IPS-NIHi11 (cell line): Measurements from ENCODE around the gene ABCC1.
A peak's percentile ranks its signal among the peaks of the same experiment; 100 is the strongest.
"Not testable (repeated sequence)": the region's sequence is repeated elsewhere in the genome, so short reads cannot be mapped to it uniquely, and the experiment has no call there.

Experiments
- DNase-seq: peaks from one replicate; pipeline ENCODE4 v3.0.0; 2012; ENCODE audit warnings: mixed read lengths, low spot score

ABCC1 gene

DNA sequence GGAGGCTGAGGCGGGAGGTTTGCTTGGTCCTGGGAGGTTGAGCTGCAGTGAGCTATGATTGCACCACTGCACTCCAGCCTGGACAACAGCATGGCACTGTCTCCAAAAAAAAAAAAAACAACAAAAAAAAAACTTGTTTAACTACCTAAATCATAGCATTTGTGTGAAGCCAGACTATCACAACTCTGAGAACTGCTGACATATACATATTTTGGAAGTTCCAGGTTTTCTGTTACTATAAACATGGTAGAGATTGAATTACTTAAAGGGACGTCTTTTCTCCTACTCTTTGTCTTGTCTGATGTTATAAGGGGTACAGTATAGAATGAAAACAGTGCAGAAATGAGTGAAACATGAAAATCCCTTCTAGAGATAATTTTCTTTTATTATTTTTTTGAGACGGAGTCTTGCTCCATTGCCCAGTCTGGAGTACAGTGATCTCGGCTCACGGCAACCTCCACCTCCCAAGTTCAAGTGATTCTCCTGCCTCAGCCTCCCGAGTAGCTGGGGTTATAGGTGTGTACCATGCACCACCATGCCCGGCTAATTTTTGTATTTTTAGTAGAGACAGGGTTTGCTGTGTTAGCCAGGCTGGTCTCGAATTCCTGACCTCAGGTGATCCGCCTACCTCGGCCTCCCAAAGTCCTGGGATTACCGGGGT, 18.4 kb downstream of the ABCC1 start:
- DNase-seq: no peak

GRCh38 chr16:15970202-15970601, 20.8 kb downstream of the ABCC1 start:
- DNase-seq: peak; percentile 74

DNA sequence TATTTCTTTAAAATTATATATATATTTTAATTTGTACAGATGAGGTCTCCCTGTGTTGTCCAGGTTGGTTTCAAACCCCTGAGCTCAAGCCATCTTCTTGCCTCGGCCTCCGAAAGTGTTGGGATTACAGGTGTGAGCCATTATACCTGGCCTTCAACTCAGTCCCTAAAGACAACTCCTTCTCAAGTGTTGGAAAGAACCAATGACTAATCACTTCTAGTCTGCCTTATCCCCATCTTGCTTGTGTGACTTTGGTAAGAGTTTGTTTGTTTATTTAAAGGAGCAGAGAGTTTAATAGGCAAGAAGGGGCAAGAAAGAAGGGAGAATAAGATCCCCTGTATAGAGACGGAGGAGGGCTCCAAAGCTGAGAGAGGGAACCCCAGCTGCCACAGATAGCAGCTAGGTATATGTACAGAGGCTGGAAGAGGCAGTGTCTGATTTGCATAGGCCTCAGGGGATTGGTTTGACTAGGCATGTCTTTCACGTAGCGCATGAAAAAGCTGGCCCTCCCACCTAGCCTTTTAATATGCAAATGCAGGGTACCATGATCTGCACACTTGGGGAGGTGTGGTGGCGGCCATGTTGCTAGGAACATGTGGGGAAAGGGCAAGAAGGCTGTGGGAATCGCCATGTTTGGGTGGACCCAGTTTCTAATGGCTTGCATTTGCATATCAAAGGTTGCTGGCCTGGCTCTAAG, 21.5 kb downstream of the ABCC1 start:
- peak; percentile 31 for DNase-seq

DNA sequence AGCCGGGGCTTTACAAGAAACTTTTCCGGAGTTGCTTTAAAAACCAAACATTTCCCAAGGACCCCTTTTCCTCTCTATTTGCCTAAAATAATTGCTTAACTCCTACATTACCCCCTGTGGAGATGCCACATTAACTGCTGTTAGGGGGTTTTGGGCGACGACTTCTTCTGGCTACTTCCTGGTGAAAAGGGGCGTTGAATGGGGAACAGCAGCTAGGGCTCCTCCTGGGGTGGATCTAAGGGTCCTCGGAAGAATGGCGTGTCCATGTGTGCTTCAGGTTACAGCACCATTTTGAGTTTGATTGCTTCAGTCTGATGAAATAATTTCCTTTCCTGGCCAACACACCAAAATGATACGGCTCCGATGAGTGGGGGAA, 22.0 kb downstream of the ABCC1 start:
- no peak for DNase-seq

DNA sequence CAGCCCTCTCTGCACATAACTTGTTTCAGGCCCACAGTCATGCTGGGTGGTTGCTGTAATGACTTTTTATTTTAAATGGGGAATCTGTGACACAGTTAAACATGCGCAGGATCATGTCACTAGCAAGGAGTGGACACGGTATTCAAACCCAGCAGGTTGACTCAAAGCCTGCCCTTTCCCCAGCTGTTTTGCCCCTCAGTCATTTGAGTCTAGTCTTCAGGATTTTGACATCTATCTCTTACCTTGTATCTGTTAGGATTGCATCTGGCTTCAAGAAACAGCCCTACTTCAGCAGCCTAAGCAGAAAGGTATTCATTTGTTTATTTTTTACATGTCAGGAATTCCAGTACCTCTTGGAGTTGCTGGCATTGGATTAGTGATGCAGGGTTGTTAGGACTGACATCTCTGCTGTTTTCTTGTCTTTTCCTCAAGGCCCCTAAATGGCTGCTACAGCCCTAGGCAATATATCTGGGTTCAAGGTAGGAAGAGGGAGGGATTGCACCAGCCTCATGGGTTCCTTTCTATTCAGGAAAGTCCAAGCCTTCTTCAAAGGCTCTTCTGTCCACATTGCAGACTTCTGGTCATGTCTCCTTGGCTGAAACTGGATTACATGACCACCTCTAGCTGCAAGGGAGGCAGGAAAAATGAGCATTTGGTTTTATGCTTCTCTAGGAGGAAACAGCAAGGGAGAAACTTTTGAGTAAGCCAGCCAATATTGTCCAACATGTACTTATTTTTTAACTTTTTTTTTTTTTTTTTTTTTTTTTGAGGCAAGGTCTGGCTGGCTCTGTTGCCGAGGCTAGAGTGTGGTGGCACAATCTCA, 22.8 kb downstream of the ABCC1 start:
- DNase-seq: no peak

- DNase-seq: no peak
Measured at GRCh38 chr16:15973421-15973820, 24.0 kb downstream of the ABCC1 start.

DNA sequence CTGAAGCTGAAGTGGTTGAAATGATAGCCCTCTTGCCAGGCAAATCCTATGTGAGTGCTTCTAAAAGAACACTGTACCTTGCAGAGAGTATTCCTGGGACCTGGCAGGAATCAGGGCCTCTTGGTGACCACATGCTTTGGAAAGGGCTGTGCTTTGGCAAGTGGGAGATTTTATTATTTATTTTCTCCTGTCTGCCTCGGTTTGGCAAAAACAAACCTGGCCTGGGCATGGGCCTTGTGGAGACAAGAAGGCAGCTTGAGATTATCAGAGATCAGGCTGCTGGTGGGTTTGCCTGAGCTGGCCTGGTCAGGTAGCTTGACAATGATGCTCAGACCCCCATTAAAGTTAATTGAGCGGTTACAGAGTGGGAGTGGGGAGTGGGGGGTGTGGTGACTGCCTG, 24.6 kb downstream of the ABCC1 start:
- no peak for DNase-seq

DNA sequence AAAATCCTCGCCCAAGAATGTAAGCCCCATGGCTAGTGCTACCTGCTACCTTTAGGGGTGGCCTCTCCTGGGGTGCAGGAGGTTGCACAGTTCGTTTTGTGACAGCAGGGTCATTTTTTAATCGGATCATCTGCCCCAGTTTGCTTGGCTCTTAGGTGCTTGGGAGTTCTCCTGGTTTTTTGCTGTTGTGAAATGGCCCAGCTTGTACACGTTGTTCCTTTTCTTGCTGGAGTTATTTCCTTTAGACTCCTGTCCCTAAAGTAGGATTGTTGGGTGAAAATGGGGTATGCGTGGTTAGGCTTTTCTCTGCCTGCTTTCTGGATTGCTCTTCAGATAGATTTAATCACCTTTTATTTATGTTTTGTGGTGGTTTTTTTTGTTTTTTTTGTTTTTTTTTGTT, 25.8 kb downstream of the ABCC1 start:
- no peak for DNase-seq

GRCh38 chr16:15976225-15976812, 26.9 kb downstream of the ABCC1 start:
- DNase-seq: no peak

DNA sequence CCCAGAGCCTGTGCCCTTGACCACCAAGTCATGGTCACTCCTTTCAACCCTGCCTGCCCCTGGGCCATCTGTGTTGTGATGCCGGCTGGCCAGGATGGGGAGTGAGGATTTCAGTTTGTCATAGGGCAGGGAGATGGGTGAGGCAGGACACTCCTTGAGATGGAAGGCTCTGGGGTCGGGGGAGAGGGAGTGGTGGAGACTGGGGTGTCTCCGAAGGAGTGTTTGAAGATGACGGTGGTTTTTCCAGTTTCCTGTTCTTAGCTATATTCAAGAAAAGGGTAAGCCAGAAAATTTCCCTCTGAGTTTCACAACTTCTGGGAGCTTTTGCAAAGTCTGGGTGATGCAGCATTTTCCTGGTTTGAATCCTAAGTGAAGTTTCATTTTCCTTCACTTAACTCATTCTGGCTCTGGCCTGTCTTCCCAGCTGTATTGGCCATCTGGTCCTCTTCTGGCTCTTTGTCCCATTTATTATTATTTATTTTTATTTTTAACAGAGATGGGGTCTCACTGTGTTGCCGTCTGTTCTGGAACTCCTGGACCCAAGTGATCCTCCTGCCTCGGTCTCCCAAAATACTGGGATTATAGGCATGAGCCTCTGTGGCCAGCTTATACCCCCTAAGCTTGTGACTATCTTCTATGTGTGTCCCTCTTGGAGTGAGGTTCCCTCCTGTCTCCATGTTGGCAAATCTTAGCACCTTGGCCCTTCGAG, 27.7 kb downstream of the ABCC1 start:
- no peak for DNase-seq

- DNase-seq: no peak
Measured at GRCh38 chr16:15979801-15980200, 30.4 kb downstream of the ABCC1 start.

- no peak for DNase-seq
Measured at GRCh38 chr16:15980329-15980728, 30.9 kb downstream of the ABCC1 start.

DNA sequence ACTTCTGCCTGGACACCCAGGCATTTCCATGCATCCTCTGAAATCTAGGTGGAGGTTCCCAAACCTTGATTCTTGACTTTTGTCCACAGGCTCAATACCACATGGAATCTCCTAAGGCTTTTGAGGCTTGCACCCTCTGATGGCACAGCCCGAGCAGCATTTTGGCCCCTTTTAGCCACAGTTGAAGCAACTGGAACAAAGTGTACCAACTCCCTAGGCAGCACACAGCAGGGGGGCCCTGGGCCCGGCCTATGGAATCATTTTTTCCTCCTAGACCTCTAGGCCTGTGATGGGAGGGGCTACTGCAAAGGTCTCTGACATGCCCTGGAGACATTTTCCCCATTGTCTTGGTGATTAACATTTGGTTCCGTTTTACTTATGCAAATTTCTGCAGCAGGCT, 32.0 kb downstream of the ABCC1 start:
- no peak for DNase-seq

DNA sequence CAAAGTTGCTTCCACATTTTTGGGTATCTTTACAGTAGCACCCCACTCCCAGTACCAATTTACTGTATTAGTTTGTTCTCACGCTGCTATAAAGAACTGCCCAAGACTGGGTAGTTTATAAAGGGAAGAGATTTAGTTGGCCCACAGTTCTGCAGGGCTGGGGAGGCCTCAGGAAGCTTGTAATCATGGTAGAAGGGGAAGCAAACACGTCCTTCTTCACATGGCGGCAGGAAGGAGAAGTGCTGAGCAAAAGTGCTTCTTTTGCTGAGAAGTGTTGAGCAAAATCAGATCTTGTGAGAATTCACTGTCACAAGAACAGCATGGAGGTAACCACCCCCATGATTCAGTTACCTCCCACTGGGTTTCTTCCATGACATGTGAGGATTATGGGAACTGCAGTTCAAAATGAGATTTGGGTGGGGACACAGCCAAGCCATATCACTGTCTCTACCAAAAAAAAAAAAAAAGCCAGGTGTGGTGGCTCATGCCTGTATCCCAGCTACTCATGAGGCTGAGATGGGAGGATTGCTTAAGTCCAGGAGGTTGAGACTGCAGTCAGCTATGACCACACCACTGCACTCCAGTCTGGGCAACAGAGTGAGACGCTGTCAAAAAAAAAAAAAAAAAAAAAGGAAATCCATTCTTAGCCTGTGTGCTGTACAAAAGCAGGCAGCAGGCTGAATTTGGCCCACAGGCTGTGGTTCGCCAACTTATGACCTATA, 32.9 kb downstream of the ABCC1 start:
- DNase-seq: not testable (repeated sequence)

GRCh38 chr16:15983898-15984297, 34.5 kb downstream of the ABCC1 start:
- DNase-seq: no peak

DNA sequence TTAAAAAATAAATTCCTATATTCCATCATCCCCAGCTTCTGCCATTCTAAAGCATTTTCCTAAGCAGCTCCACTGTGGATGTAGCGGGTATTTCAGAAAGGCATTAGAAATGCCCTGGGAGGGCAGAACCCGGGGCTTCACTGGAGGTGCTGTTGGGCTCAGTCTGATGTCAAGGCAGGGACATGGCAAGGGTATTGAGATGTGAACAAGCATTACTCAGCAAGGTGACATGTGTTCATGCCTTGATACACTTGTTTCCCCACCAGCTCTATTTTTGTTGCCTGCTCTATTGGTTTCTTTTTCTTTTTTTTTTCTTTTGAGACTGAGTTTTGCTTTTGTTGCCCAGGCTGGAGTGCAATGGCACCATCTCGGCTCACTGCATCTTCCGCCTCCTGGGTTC, 35.7 kb downstream of the ABCC1 start:
- no peak for DNase-seq

- DNase-seq: no peak
Measured at GRCh38 chr16:15986261-15986660, 36.8 kb downstream of the ABCC1 start.

GRCh38 chr16:15988268-15989013, 39.0 kb downstream of the ABCC1 start:
- no peak for DNase-seq

GRCh38 chr16:15990902-15991301, 41.5 kb downstream of the ABCC1 start:
- no peak for DNase-seq

DNA sequence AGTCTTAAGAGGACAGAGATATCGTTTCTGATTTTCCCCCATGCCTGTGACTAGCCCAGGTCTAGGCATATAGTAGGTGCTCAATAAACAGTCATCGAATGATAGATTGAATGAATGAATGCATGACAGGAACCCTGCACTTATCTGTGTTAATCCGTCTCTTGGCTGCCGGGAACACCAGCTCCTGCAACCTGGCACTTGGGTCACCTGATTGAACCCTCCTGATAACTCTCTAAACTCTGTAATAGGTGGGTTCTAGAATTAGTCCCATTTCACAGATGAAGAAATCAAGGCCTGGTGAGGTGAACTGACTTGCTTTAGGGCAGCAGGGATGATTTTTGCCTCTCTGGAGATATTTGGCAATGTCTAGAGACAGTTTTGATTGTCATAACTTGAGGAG, 43.7 kb downstream of the ABCC1 start:
- DNase-seq: no peak

DNA sequence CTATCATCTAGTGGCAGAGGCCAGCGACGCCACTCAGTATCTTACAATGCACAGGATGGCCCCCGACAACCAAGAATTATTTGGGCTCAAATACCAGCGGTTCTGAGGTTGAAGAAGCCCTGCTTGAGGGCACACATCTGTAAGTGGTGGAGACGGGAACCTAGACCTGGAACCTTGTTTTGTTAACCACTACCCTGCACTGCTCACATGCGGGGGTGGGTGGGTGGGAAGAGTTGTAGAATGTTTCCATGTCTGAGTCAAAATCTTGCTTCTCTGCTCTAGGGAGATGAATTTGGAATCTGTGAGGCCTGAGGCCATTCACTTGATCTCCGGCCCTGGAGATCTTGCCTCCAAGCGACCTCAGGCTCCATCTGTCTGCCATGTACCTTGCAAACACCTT, 44.1 kb downstream of the ABCC1 start:
- DNase-seq: no peak
